GM19351 (cell line): Measurements from ENCODE around the gene MVD.
"Not testable (repeated sequence)": the region's sequence is repeated elsewhere in the genome, so short reads cannot be mapped to it uniquely, and the experiment has no call there.

Experiments used
- ATAC-seq: cut with Tn5 transposase; IDR thresholded peaks from one replicate; pipeline ENCODE4 v1.9.1; 2021; ENCODE audit warnings: mild to moderate bottlenecking, moderate library complexity; ENCODE audit not compliant: unreplicated experiment

The MVD gene

DNA sequence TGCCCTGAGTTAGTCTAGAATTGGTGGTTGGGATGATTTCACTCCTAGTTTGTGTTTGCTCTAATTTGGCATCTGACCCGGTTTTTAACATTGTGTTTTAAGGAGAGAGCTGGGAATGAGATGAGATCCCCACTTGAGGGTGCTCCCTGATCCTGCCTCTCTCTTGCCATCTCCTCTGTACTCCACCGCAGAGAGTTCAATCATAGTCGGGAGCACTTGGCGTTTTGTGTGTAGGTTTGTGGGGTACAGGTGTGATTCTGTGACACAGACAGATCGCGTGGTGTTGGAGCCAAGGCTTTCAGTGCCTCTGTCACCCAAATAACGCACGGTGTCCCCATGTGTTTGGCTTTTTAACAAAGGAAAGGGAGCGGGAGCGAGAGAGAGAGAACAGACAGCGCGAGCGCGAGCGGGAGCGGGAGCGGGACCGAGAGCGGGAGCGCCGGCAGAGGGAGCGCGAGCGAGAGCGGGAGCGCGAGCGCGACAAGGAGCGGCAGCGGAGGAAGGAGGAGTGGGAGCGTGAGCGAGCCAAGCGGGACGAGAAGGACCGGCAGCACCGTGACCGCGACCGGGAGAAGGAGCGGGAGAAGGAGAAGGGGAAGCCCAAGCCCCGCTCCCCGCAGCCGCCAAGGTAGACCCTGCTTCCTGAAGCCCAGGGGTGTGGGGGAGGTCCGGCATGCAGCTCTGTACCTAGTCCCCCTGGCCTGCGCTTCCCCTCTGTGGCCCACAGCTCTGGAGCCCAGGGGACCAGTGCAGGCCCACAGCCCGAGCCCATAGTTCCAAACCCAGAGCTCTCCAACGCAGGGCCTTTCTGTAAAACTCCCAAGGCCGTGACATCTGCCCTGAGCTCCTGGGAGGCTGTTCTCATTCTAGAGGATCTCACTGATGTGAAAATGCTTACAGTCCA lies 51.7 kb downstream of the MVD start:
- ATAC-seq: no peak

GRCh38 chr16:88610080-88610479 lies 52.8 kb downstream of the MVD start:
- ATAC-seq: no peak

- not testable (repeated sequence) for ATAC-seq
Measured at GRCh38 chr16:88609426-88609825, 53.5 kb downstream of the MVD start.

DNA sequence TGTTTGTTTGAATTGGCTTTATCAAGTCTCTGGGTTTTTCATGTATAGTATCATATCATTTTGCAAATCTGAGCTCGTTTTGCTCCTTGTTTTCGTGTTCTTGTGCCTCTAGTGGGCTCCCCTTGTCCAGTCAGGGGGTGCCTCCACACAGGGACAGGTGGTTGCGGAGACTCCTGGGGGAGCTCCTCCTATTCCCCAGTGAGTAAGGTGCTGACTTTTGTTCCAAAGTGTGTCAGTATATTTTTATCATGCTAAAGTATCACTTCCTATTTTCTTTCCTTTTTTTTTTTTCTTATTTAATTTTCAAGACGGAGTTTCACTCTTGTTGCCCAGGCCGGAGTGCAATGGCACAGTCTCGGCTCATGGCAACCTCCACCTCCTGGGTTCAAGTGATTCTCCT lies 54.8 kb downstream of the MVD start:
- no peak for ATAC-seq

DNA sequence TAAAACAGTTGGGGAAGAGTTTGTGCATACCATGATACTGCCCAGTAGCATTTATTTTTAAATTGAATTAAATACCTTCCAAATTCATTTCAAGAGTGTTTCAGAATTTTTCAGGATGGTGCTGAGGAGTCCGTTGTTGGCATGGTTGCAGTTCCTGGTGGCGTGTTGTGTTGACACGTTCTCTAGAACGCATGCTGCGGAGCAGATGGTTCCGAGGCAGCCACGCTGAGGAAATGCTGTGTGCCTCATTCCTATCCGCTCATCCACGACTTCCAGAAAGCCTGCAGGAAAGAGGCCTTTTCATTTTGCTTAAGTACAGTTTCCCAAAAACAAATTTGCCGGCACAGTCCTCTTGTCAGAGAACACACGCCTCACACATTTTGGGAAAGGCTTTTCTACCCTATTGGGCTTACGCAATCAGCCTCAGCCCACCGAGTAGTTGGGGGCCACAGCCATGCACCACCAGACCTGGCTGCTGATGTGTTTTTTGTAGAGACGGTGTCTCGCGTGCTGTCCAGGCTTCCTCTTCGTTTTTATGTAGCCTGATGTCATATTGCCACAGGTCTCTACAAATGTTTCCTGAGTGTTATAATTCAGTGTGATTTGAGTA lies 56.6 kb downstream of the MVD start:
- ATAC-seq: no peak

GRCh38 chr16:88605186-88606147 lies 57.4 kb downstream of the MVD start:
- no peak for ATAC-seq

DNA sequence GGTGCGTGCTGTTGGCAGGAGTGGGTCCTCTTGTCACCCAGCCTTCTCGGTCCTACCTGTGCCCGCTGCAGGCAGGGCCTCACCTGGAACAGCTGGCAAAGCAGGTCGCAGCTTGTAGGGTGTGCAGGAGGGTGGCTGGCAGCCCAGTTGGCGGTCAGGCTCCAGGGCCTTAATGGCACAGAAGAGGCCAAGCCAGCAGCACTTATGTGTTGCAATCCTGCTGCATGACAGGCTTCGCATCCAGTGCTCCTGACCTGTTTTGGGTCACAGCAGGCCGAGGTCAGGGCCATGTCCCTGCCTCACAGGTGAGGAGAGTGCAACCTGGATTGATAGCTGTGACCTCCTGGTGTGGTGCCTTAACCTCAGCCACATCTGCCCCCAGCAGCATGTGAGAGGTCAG lies 60.8 kb downstream of the MVD start:
- ATAC-seq: no peak
